OCI-LY7 (cell line): ENCODE measurements around the gene PIN1.

Experiments
- EZH2phosphoT487 ChIP-seq: fragments of 200-600 bp; sonication (generic); IDR thresholded peaks from 2 replicates; pipeline ENCODE4 v1.6.1; 2018; ENCODE audit warnings: low read depth, borderline replicate concordance, mild to moderate bottlenecking, mixed run types, antibody characterized with exemption, low read length, moderate library complexity, mixed read lengths
- TF ChIP-seq, protein P1 (sequence below): fragments of 200-600 bp; sonication (generic); conservative IDR thresholded peaks from 2 replicates; pipeline ENCODE4 v1.5.1; 2014; ENCODE audit warnings: mild to moderate bottlenecking, antibody characterized with exemption, low read length, moderate library complexity, mixed read lengths

DNA sequence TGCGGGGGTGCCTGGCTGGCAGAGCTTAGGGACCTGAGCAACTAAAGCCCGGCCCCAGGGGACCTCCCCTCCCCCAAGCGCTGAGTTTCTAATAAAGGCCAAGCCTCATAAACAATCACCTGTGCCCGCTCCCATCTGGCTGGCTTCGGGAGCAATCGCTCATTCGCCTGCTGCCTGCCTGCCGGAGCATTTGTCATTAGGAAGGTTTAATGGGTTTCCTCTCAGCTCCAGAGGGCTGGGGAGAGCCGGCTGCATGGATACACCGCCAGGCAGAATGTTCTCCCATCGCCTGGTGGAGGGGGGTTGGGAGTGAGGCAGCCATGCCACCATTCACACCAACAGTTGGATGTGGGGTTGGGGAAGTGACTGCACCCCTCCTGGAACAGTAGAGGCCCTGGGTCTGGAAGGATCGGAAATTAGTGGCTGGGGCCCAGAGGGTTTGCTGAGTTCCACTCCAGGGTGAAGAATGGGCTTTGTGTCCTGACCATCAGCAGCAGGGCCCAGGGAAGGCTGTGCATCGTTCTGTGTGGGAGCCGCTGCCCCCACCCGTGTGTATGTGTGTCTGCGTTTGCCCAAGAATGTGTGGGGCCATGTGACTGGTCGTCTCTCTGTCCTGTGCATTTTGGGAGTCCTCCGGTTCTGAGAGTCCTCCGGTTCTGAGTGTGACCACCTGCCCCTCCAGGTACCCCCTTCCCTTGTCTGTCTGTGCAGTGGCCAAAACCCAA, 15.3 kb downstream of the PIN1 start:
- TF ChIP-seq, protein P1, sequence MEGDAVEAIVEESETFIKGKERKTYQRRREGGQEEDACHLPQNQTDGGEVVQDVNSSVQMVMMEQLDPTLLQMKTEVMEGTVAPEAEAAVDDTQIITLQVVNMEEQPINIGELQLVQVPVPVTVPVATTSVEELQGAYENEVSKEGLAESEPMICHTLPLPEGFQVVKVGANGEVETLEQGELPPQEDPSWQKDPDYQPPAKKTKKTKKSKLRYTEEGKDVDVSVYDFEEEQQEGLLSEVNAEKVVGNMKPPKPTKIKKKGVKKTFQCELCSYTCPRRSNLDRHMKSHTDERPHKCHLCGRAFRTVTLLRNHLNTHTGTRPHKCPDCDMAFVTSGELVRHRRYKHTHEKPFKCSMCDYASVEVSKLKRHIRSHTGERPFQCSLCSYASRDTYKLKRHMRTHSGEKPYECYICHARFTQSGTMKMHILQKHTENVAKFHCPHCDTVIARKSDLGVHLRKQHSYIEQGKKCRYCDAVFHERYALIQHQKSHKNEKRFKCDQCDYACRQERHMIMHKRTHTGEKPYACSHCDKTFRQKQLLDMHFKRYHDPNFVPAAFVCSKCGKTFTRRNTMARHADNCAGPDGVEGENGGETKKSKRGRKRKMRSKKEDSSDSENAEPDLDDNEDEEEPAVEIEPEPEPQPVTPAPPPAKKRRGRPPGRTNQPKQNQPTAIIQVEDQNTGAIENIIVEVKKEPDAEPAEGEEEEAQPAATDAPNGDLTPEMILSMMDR = no peak
- no peak for TF ChIP-seq EZH2phosphoT487
